Vagina (tissue), 2 donors: Measurements from ENCODE around the gene PDHX. TPM values are rescaled to one million over a fixed set of nuclear protein-coding genes. Genes with fewer than 3 reads are reported as not detected.

Source experiments
- DNase-seq, 2 donors: peaks; one replicate each; pipeline ENCODE4 v3.0.0-alpha.2; 2017; ENCODE audit errors: extremely low spot score in 2 of 2
- H3K27ac ChIP-seq: fragments of 200-600 bp; sonication (generic); one replicate; pipeline ENCODE4 v1.5.1; 2019
- H3K27me3 ChIP-seq: fragments of 200-600 bp; sonication (generic); one replicate; pipeline ENCODE4 v1.5.1; 2019
- H3K36me3 ChIP-seq, 2 donors: fragments of 200-600 bp; sonication (generic); one replicate each; pipeline ENCODE4 v1.5.1; 2017 to 2019
- H3K4me1 ChIP-seq: fragments of 200-600 bp; sonication (generic); one replicate; pipeline ENCODE4 v1.5.1; 2019
- H3K4me3 ChIP-seq, 2 donors: fragments of 200-600 bp; sonication (generic); 1 replicate in 1 of 2; 2 replicates in 1 of 2; pipeline ENCODE4 v1.5.1; 2016 to 2019
- H3K9me3 ChIP-seq: fragments of 200-600 bp; sonication (generic); one replicate; pipeline ENCODE4 v1.5.1; 2019
- POLR2A ChIP-seq, 2 donors: fragments of 450-650 bp; IDR thresholded peaks; one replicate each; pipeline ENCODE4 v1.6.1; 2017; ENCODE audit warnings: antibody characterized with exemption in 2 of 2, mild to moderate bottlenecking in 2 of 2, moderate library complexity in 2 of 2
- POLR2AphosphoS5 ChIP-seq, 2 donors: sonication (generic); formaldehyde crosslinking; IDR thresholded peaks; one replicate each; pipeline ENCODE4 v1.9.0; 2017; ENCODE audit warnings: antibody characterized with exemption in 2 of 2, mild to moderate bottlenecking in 2 of 2, low read depth in 1 of 2; ENCODE audit not compliant: insufficient read depth in 1 of 2
- intact Hi-C: fragments of 100-400 bp; cut with DNase I; formaldehyde crosslinking; loops from one replicate; pipeline ENCODE4 v1.15.1; 2023
- total RNA-seq: library from RNA; depleted of rRNA; stranded (reverse); fragments of >200 nt; gene quantifications from one replicate; pipeline ENCODE4 v1.2.3, GENCODE V29; 2016
- TF ChIP-seq, protein P1 (sequence below), 3 experiments: fragments of 450-650 bp in 2 of 3; fragments of 200-600 bp in 1 of 3; sonication (generic) in 1 of 3; IDR thresholded peaks; one replicate each; pipeline ENCODE4 v1.5.1; 2017 to 2019; ENCODE audit warnings: antibody characterized with exemption in 3 of 3, mild to moderate bottlenecking in 2 of 3, moderate library complexity in 2 of 3

The PDHX gene
- total RNA-seq, 1 donor from 2014 or later, result 15.0 TPM

DNA sequence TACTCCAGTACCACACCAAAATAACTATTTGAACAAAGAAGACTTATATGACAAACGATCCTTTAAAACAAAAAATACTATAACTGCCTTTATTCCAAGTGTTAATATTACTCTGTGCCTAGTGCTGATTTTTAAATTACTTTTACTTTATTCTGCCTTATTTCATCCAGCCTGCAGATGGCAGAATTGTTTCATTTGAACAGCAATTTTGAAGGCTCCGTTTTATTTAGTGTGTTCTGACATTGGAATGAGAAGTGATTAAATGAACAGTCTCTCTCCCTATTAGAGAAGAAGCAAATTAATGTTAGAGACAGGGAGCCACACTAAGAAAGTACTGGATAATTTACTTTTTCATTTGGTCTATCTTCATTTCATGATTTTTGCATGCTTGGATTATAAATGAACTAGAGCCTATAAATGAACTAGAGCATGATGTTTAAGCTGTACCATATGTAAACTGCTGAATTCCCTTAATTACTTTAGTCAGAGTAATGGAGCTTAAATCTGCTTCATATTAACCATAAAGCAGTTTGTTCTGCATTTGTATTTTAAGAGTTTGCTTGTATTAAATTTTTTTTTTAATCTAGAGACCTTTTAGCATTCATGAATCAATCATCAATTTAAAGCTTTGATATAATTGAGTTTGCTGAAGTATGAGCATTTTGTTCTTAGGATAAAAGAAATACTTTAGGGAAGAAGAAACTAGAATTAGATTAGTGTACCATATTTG, 9.8 kb downstream of the PDHX start:
- Histone ChIP-seq H3K27me3 (no peaks in the 10 kb centered on the region), H3K4me1 (peaks cover 27% of the 10 kb centered on the region), H3K9me3 (no peaks in the 10 kb centered on the region), H3K36me3 (no peaks in the 10 kb centered on the region), H3K27ac (no peak overlapping the region), H3K4me3 (no peak overlapping the region)
- TF ChIP-seq POLR2A (IDR thresholded peaks at IDR 0.05) (no peak), POLR2AphosphoS5 (IDR thresholded peaks at IDR 0.05; ENCODE audit: insufficient read depth in 1 of 2, low read depth in 1 of 2) (peak in 1 of 2 donors; percentile 66)
- TF ChIP-seq, protein P1, sequence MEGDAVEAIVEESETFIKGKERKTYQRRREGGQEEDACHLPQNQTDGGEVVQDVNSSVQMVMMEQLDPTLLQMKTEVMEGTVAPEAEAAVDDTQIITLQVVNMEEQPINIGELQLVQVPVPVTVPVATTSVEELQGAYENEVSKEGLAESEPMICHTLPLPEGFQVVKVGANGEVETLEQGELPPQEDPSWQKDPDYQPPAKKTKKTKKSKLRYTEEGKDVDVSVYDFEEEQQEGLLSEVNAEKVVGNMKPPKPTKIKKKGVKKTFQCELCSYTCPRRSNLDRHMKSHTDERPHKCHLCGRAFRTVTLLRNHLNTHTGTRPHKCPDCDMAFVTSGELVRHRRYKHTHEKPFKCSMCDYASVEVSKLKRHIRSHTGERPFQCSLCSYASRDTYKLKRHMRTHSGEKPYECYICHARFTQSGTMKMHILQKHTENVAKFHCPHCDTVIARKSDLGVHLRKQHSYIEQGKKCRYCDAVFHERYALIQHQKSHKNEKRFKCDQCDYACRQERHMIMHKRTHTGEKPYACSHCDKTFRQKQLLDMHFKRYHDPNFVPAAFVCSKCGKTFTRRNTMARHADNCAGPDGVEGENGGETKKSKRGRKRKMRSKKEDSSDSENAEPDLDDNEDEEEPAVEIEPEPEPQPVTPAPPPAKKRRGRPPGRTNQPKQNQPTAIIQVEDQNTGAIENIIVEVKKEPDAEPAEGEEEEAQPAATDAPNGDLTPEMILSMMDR (IDR thresholded peaks at IDR 0.05), result peak; percentile 38 to 71 (median 54)
- intact Hi-C loops, result loop anchor here (5.0 kb wide), 1 partner anchor 466 kb away; no protein-coding TSS in a partner anchor
- DNase-seq, result no peak

DNA sequence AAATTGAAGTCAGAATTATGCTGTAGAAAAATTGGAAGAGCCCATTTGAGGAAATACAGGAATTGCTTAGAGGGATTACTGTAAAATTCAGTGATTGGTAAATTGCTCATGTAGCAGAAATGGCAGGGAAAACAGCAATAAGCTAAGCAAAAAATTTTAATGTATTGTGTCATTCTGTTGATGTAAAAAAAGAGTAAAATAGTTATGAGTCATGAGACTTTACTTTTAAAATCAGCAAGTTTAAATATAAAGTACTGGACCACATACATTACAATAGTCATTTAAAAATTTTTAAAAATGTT, 10.4 kb downstream of the PDHX start:
- TF ChIP-seq POLR2AphosphoS5 (IDR thresholded peaks at IDR 0.05; ENCODE audit: insufficient read depth in 1 of 2, low read depth in 1 of 2) (no peak), POLR2A (IDR thresholded peaks at IDR 0.05) (no peak)
- TF ChIP-seq, protein P1 (IDR thresholded peaks at IDR 0.05), result no peak

DNA sequence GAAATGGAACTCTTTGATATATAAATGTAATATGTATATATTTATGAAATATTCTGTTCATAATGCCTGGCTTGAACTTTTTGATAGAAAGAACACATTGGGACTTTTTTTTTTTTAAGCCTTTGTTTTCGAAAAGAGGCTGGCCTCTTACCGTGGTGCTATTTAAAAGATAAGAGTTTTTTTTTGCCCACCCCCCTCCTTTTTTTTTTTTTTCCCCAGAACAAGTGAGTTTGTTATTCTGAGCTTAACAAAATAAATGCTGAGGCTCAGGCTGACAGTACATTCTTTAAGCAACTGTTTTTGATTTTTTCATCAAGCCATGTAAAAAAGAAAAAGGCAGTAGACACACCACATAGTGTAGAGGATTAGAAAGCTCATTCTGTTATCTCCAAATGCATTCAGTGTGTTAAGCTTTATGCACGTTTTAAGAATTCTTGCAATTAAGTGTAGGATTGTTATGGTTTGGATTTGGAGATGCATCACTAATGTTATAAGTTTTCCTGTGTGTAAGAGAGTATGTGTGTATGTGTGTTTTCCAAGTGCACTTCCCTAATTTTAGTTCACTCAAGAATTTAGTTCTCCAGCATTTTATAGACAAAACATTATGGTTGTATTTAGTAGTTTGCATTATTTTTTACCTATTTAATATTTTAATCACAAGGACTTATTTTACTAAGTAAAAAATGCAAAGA, 12.0 kb downstream of the PDHX start:
- Histone ChIP-seq H3K4me1 (peaks cover 27% of the 10 kb centered on the region), H3K36me3 (peaks cover 0 to 10% of the 10 kb centered on the region in 2 donors), H3K27me3 (no peaks in the 10 kb centered on the region), H3K4me3 (no peak overlapping the region), H3K9me3 (no peaks in the 10 kb centered on the region), H3K27ac (no peak overlapping the region)
- no peak for DNase-seq
- TF ChIP-seq, protein P1 (IDR thresholded peaks at IDR 0.05), result no peak
- TF ChIP-seq POLR2A (IDR thresholded peaks at IDR 0.05) (no peak), POLR2AphosphoS5 (IDR thresholded peaks at IDR 0.05; ENCODE audit: insufficient read depth in 1 of 2, low read depth in 1 of 2) (no peak)
- intact Hi-C loops, result loop anchor here (5.0 kb wide), 1 partner anchor 464 kb away; no protein-coding TSS in a partner anchor

More for the DNA sequence above, 10.4 kb downstream of the PDHX start:
- Histone ChIP-seq H3K4me1 (peaks cover 27% of the 10 kb centered on the region), H3K27me3 (no peaks in the 10 kb centered on the region), H3K4me3 (no peak overlapping the region), H3K27ac (no peak overlapping the region), H3K36me3 (no peaks in the 10 kb centered on the region), H3K9me3 (no peaks in the 10 kb centered on the region)
- DNase-seq, result no peak
- intact Hi-C loops, result loop anchor here (5.0 kb wide), 1 partner anchor 466 kb away; no protein-coding TSS in a partner anchor

DNA sequence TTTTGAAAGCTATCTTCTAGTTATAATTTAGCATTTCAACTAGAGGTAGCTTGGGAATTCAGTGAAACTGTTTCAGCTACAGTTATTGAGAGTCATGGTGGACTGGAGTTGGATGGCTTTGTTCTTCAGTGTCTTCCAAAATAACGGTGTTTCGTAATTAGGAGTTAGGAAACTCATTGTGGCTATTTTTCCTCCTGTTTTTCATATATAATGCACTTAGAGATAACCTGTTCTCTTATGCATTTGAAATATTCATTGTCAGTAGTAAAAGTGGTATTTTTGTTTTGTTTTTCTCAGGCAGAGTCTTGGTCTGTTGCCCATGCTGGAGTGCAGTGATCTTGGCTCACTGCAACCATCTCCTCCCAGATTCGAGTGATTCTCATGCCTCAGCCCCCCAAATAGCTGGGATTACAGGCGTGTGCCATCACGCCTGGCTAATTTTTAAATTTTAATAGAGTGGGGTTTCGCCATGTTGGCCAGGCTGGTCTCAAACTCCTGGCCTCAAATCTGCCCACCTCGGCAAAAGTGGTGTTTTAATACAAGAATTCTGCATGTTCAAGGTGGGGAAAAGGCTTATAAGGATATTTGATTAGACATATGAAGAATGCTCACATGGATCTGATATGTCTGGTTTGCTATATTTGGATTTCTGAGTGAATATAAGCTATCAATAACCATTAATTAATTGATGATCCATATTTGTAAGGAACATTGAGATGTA, 12.7 kb downstream of the PDHX start:
- H3K27ac ChIP-seq, result no peak overlapping the region
- no peak overlapping the region for H3K4me3 ChIP-seq
- H3K4me1 ChIP-seq, result peaks cover 25% of the 10 kb centered on the region
- no peaks in the 10 kb centered on the region for H3K9me3 ChIP-seq
- no peak for TF ChIP-seq POLR2A (IDR thresholded peaks at IDR 0.05)
- no peak for TF ChIP-seq POLR2AphosphoS5 (IDR thresholded peaks at IDR 0.05; ENCODE audit: insufficient read depth in 1 of 2, low read depth in 1 of 2)
- TF ChIP-seq, protein P1 (IDR thresholded peaks at IDR 0.05), result no peak
- no peak for DNase-seq
- intact Hi-C loops, result loop anchor here (5.0 kb wide), 1 partner anchor 463 kb away; no protein-coding TSS in a partner anchor
- no peaks in the 10 kb centered on the region for H3K27me3 ChIP-seq
- H3K36me3 ChIP-seq, result peaks cover 0 to 10% of the 10 kb centered on the region in 2 donors
